ENCODE measurements around the gene MSL1.

Gene MSL1

GRCh38 chr17:40087049-40087794 is 34.5 kb upstream of the MSL1 start:
- no peak for TF ChIP-seq CTCF (IDR thresholded peaks at IDR 0.05)
- H3K4me3 ChIP-seq = no peak overlapping the region
- no peak for DNase-seq (ENCODE audit: low spot score)
- peak overlapping the region in 1 of 2 donors; percentile 51 for H3K27ac ChIP-seq

GRCh38 chr17:40087903-40088718 is 33.7 kb upstream of the MSL1 start:
- Histone ChIP-seq H3K4me3 (no peak overlapping the region), H3K27ac (no peak overlapping the region)
- no peak for TF ChIP-seq CTCF (IDR thresholded peaks at IDR 0.05)
- no peak for DNase-seq (ENCODE audit: low spot score)

GRCh38 chr17:40089077-40089895 is 32.5 kb upstream of the MSL1 start:
- DNase-seq (ENCODE audit: low spot score) = no peak
- peak overlapping the region; percentile 12 to 53 for H3K27ac ChIP-seq
- H3K4me3 ChIP-seq = no peak overlapping the region
- no peak for TF ChIP-seq CTCF (IDR thresholded peaks at IDR 0.05)

GRCh38 chr17:40090237-40091119 is 31.3 kb upstream of the MSL1 start:
- Histone ChIP-seq H3K27ac (peak overlapping the region; percentile 53 to 96), H3K4me3 (no peak overlapping the region)
- no peak for DNase-seq (ENCODE audit: low spot score)
- no peak for TF ChIP-seq CTCF (IDR thresholded peaks at IDR 0.05)

GRCh38 chr17:40091691-40092397 is 29.9 kb upstream of the MSL1 start:
- DNase-seq (ENCODE audit: low spot score) = peak; percentile 73
- Histone ChIP-seq H3K27ac (peak overlapping the region; percentile 89 to 96), H3K4me3 (no peak overlapping the region)
- TF ChIP-seq CTCF (IDR thresholded peaks at IDR 0.05) = no peak

- no peak for TF ChIP-seq CTCF (IDR thresholded peaks at IDR 0.05)
- DNase-seq (ENCODE audit: low spot score) = no peak
- Histone ChIP-seq H3K27ac (peak overlapping the region; percentile 89 to 96), H3K4me3 (no peak overlapping the region)
These were observed 29.2 kb upstream of the MSL1 start for GRCh38 chr17:40092581-40092980.
